ENCODE results near the gene TUBB.
A peak's percentile ranks its signal among the peaks of the same experiment; 100 is the strongest.
"Not testable (repeated sequence)": the region's sequence is repeated elsewhere in the genome, so short reads cannot be mapped to it uniquely, and the experiment has no call there.

Gene TUBB

DNA sequence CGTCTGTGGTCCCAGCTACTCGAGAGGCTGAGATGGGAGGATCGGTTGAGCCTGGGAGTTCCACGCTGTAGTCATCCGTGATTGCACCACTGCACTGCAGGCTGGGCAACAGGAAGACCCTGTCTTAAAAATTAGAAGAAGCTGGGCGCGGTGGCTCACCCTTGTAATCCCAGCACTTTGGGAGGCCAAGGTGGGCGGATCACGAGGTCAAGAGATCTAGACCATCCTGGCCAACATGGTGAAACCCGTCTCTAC, 1.8 kb downstream of the TUBB start:
- Histone ChIP-seq H3K4me3 (ENCODE audit: low read depth, low read length) (peak overlapping the region; percentile 99), H3K9ac (ENCODE audit: low read length) (peak overlapping the region; percentile 100), H3K36me3 (ENCODE audit: control insufficient read depth, insufficient read depth, low read length) (peaks cover 46% of the 10 kb centered on the region), H3K4me1 (ENCODE audit: control insufficient read depth, insufficient read depth, low read length) (peaks cover 10% of the 10 kb centered on the region), H3K27ac (ENCODE audit: low read depth, low read length) (peak overlapping the region; percentile 96)
- H3K9me3 ChIP-seq (ENCODE audit: control insufficient read depth, insufficient read depth, low read depth, low read length); H3K27me3 ChIP-seq (ENCODE audit: control insufficient read depth, insufficient read depth, low read length): not testable (repeated sequence)

DNA sequence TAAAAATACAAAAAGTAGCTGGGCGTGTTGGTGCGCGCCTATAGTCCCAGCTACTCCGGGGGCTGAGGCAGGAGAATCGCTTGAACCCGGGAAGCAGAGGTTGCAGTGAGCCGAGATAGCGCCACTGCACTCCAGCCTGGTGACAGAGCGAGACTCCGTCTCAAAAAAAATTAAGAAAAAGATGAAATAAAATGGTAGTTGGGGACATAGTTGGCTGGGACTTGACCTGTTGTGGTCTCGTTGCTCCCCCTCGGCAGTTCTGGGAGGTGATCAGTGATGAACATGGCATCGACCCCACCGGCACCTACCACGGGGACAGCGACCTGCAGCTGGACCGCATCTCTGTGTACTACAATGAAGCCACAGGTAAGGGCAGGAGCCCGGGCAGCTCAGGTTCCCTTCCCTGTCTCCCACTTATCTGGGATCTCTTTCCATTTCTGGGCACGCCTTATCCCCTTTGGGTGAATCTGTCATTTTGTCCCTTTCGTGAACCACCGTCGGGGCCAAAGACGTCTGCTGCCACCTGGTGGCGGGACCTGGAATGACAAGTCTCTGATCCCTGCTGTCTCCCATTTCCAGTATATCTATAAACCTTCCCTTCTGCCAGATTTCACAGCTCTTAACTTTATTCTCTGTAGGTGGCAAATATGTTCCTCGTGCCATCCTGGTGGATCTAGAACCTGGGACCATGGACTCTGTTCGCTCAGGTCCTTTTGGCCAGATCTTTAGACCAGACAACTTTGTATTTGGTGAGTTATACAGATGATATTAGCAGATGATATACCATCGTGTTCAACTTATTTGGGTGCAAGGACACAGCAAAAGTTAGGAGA, 2.3 kb downstream of the TUBB start:
- H3K9me3 ChIP-seq (ENCODE audit: control insufficient read depth, insufficient read depth, low read depth, low read length): no peaks in the 10 kb centered on the region
- H3K4me1 ChIP-seq (ENCODE audit: control insufficient read depth, insufficient read depth, low read length): peaks cover 10% of the 10 kb centered on the region
- H3K36me3 ChIP-seq (ENCODE audit: control insufficient read depth, insufficient read depth, low read length): peaks cover 50% of the 10 kb centered on the region
- H3K4me3 ChIP-seq (ENCODE audit: low read depth, low read length): peak overlapping the region; percentile 99
- H3K9ac ChIP-seq (ENCODE audit: low read length): peak overlapping the region; percentile 100
- 0 out of 2 replicates have a peak overlapping the region, but pooled peaks have one; percentile 96 for H3K27ac ChIP-seq (ENCODE audit: low read depth, low read length)
- no peaks in the 10 kb centered on the region for H3K27me3 ChIP-seq (ENCODE audit: control insufficient read depth, insufficient read depth, low read length)

DNA sequence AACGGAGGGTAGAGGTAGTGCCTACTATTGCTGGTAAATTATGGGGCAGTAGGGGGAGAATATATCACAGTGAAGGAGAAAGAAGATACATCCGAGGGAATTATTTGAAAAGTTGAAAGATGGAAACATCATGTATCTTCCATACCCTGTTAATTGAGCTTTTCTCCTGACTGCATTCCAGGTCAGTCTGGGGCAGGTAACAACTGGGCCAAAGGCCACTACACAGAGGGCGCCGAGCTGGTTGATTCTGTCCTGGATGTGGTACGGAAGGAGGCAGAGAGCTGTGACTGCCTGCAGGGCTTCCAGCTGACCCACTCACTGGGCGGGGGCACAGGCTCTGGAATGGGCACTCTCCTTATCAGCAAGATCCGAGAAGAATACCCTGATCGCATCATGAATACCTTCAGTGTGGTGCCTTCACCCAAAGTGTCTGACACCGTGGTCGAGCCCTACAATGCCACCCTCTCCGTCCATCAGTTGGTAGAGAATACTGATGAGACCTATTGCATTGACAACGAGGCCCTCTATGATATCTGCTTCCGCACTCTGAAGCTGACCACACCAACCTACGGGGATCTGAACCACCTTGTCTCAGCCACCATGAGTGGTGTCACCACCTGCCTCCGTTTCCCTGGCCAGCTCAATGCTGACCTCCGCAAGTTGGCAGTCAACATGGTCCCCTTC, 3.1 kb downstream of the TUBB start:
- H3K27me3 ChIP-seq (ENCODE audit: control insufficient read depth, insufficient read depth, low read length); H3K9me3 ChIP-seq (ENCODE audit: control insufficient read depth, insufficient read depth, low read depth, low read length); H3K27ac ChIP-seq (ENCODE audit: low read depth, low read length): not testable (repeated sequence)
- Histone ChIP-seq H3K36me3 (ENCODE audit: control insufficient read depth, insufficient read depth, low read length) (peaks cover 57% of the 10 kb centered on the region), H3K4me3 (ENCODE audit: low read depth, low read length) (peak overlapping the region; percentile 99), H3K9ac (ENCODE audit: low read length) (peak overlapping the region; percentile 100), H3K4me1 (ENCODE audit: control insufficient read depth, insufficient read depth, low read length) (peaks cover 10% of the 10 kb centered on the region)

GRCh38 chr6:30723843-30724741, 3.9 kb downstream of the TUBB start:
- not testable (repeated sequence) for H3K27me3 ChIP-seq (ENCODE audit: control insufficient read depth, insufficient read depth, low read length); H3K9ac ChIP-seq (ENCODE audit: low read length); H3K9me3 ChIP-seq (ENCODE audit: control insufficient read depth, insufficient read depth, low read depth, low read length); H3K4me1 ChIP-seq (ENCODE audit: control insufficient read depth, insufficient read depth, low read length); H3K27ac ChIP-seq (ENCODE audit: low read depth, low read length); H3K4me3 ChIP-seq (ENCODE audit: low read depth, low read length)
- H3K36me3 ChIP-seq (ENCODE audit: control insufficient read depth, insufficient read depth, low read length): peaks cover 59% of the 10 kb centered on the region

- H3K27ac ChIP-seq (ENCODE audit: low read depth, low read length): no peak overlapping the region
- peaks cover 69% of the 10 kb centered on the region for H3K36me3 ChIP-seq (ENCODE audit: control insufficient read depth, insufficient read depth, low read length)
- no peaks in the 10 kb centered on the region for H3K27me3 ChIP-seq (ENCODE audit: control insufficient read depth, insufficient read depth, low read length)
- H3K4me3 ChIP-seq (ENCODE audit: low read depth, low read length): no peak overlapping the region
- no peak overlapping the region for H3K9ac ChIP-seq (ENCODE audit: low read length)
- 0 out of 2 replicates have a peak, but pooled peaks cover 3% of the 10 kb centered on the region for H3K4me1 ChIP-seq (ENCODE audit: control insufficient read depth, insufficient read depth, low read length)
- H3K9me3 ChIP-seq (ENCODE audit: control insufficient read depth, insufficient read depth, low read depth, low read length): no peaks in the 10 kb centered on the region
Observed at GRCh38 chr6:30724906-30725667, 4.9 kb downstream of the TUBB start.

- H3K9me3 ChIP-seq (ENCODE audit: control insufficient read depth, insufficient read depth, low read depth, low read length): no peaks in the 10 kb centered on the region
- peaks cover 75% of the 10 kb centered on the region for H3K36me3 ChIP-seq (ENCODE audit: control insufficient read depth, insufficient read depth, low read length)
- H3K4me1 ChIP-seq (ENCODE audit: control insufficient read depth, insufficient read depth, low read length): peaks cover 7% of the 10 kb centered on the region; the same call in 1 of the 2 replicates
- H3K27me3 ChIP-seq (ENCODE audit: control insufficient read depth, insufficient read depth, low read length): no peaks in the 10 kb centered on the region
- no peak overlapping the region for H3K4me3 ChIP-seq (ENCODE audit: low read depth, low read length)
- H3K27ac ChIP-seq (ENCODE audit: low read depth, low read length): no peak overlapping the region
- H3K9ac ChIP-seq (ENCODE audit: low read length): no peak overlapping the region
Observed at GRCh38 chr6:30725713-30726505, 5.8 kb downstream of the TUBB start.

DNA sequence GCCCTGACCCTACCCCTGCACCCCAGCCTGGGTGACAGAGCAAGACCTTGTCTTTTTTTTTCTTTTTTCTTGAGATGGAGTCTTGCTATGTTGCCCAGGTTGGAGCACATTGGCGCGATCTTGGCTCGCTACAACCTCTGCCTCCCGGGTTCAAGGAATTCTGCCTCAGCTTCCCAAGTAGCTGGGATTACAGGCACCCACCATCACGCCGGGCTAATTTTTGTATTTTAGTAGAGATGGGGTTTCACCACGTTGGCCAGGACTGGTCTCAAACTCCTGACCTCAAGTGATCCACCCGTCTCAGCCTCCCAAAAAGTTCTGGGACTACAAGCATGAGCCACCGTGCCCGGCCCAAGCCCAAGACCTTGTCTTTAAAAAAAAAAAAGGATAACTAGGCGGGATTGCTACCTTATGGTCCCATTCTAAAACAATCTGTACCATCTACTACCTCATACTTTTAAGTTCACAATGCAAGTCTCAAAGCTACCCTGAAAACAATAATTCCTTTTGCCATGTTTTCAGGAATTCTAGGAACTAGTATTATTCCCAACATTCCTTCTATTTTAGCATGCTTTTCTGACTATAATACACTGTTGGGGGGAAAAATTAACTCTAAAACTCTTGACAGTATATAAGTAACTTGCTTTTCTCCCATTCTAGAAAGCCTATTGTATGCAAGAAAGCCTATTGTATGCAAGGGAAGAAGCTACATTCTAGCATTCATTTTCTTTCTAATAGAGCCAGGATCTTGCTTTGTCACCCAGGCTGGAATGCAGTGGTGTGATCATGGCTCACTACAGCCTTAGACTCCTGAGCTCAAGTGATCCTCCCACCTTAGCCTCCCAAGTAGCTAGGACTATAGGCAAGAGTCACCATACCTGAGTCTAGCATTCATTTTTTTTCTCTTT, 6.6 kb downstream of the TUBB start:
- Histone ChIP-seq H3K4me3 (ENCODE audit: low read depth, low read length) (no peak overlapping the region), H3K4me1 (ENCODE audit: control insufficient read depth, insufficient read depth, low read length) (peaks cover 7% of the 10 kb centered on the region; the same call in 1 of the 2 replicates), H3K9ac (ENCODE audit: low read length) (no peak overlapping the region), H3K36me3 (ENCODE audit: control insufficient read depth, insufficient read depth, low read length) (peaks cover 75% of the 10 kb centered on the region), H3K9me3 (ENCODE audit: control insufficient read depth, insufficient read depth, low read depth, low read length) (no peaks in the 10 kb centered on the region), H3K27me3 (ENCODE audit: control insufficient read depth, insufficient read depth, low read length) (no peaks in the 10 kb centered on the region), H3K27ac (ENCODE audit: low read depth, low read length) (no peak overlapping the region)

- Histone ChIP-seq H3K36me3 (ENCODE audit: control insufficient read depth, insufficient read depth, low read length) (peaks cover 74% of the 10 kb centered on the region), H3K9ac (ENCODE audit: low read length) (no peak overlapping the region), H3K4me1 (ENCODE audit: control insufficient read depth, insufficient read depth, low read length) (peaks cover 4% of the 10 kb centered on the region; the same call in 1 of the 2 replicates), H3K27me3 (ENCODE audit: control insufficient read depth, insufficient read depth, low read length) (no peaks in the 10 kb centered on the region), H3K9me3 (ENCODE audit: control insufficient read depth, insufficient read depth, low read depth, low read length) (no peaks in the 10 kb centered on the region), H3K4me3 (ENCODE audit: low read depth, low read length) (no peak overlapping the region), H3K27ac (ENCODE audit: low read depth, low read length) (no peak overlapping the region)
Observed at GRCh38 chr6:30727920-30728553, 7.9 kb downstream of the TUBB start.

Data from HUES6 (cell line).